ENCODE results near the gene SPATA31D3. TPM values are rescaled to one million over a fixed set of nuclear protein-coding genes. Genes with fewer than 3 reads are reported as not detected.

Gene SPATA31D3
- total and polyA plus RNA-seq, 9 donors = not detected

DNA sequence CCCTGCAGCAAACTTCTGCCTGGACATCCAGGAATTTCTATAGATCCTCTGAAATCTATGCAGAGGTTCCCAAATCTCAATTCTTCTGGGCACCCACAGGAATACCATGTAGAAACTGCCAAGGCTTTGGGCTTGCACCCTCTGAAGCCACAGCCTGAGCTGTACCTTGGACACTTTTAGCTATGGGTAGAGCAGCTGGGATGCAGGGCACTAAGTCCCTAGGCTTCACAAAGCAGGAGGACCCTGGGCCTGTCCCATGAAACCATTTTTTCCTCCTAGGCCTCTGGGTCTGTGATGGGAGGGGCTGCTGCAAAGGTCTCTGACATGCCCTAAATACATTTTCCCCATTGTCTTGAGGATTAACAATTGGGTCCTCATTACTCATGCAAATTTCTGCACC is 12.3 kb downstream of the SPATA31D3 start:
- Histone ChIP-seq H3K9me3 (no peaks in the 10 kb centered on the region), H3K27me3 (no peaks in the 10 kb centered on the region), H3K4me1 (ENCODE audit: insufficient read depth) (no peaks in the 10 kb centered on the region), H3K27ac (no peak overlapping the region), H3K36me3 (no peaks in the 10 kb centered on the region), H3K4me3 (no peak overlapping the region)
- no peak for DNase-seq
- TF ChIP-seq, protein P1, sequence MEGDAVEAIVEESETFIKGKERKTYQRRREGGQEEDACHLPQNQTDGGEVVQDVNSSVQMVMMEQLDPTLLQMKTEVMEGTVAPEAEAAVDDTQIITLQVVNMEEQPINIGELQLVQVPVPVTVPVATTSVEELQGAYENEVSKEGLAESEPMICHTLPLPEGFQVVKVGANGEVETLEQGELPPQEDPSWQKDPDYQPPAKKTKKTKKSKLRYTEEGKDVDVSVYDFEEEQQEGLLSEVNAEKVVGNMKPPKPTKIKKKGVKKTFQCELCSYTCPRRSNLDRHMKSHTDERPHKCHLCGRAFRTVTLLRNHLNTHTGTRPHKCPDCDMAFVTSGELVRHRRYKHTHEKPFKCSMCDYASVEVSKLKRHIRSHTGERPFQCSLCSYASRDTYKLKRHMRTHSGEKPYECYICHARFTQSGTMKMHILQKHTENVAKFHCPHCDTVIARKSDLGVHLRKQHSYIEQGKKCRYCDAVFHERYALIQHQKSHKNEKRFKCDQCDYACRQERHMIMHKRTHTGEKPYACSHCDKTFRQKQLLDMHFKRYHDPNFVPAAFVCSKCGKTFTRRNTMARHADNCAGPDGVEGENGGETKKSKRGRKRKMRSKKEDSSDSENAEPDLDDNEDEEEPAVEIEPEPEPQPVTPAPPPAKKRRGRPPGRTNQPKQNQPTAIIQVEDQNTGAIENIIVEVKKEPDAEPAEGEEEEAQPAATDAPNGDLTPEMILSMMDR (IDR thresholded peaks at IDR 0.05) = no peak
- TF ChIP-seq POLR2A (IDR thresholded peaks at IDR 0.05) (no peak), EP300 (IDR thresholded peaks at IDR 0.05) (no peak)
- intact Hi-C loops (cut with DNase I) = no loop called here

DNA sequence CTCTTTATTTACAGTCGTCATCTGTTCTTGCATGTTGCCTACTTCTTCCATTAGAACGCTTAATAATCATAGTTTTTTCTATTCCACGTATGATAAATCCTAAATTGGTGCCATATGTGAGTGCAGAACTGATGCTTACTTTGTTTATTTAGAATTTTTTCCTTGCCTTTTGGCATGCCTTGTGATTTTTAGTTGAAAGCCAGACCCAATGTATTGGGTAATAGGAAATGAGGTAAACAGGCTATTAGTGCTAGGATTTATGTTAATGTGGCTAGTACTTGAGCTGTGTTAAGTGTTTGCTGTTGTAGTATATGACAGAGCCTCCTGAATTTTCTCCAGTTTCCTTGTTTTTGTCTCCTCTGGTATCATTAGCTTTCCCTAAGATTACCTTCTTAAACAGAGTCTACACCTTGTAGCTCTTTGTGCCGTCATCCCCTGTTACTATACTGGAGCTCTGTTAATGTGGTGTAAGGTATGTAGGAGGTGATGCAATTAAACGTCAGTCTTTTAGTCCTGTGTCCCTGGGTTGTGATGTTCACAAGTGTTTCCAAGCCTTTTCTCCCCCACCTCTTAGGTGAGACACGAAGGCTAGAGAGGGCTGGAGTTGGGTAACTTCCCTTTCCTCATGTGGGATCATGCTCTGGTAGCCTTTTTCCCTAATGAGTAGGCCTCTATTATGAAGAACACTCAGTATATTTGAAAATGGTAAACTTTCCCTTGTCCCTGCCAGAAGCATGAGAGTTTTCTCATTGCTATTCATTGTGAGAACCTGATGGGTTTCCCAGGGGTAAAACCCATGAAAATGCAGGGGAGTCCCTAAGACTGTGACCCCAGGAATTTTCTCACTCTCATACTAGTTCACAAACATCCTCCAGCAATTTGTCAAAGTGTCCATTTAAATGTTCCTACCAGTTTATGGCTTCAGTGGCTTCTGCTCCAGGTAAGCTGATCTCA is 21.2 kb downstream of the SPATA31D3 start:
- H3K27me3 ChIP-seq = no peaks in the 10 kb centered on the region
- intact Hi-C loops (cut with DNase I) = no loop called here
- H3K4me3 ChIP-seq = no peak overlapping the region
- no peaks in the 10 kb centered on the region for H3K4me1 ChIP-seq (ENCODE audit: insufficient read depth)
- TF ChIP-seq POLR2A (IDR thresholded peaks at IDR 0.05) (no peak), EP300 (IDR thresholded peaks at IDR 0.05) (no peak)
- TF ChIP-seq, protein P1 (IDR thresholded peaks at IDR 0.05) = no peak
- no peak for DNase-seq
- H3K27ac ChIP-seq = no peak overlapping the region
- H3K36me3 ChIP-seq = no peaks in the 10 kb centered on the region
- 68 to 77% (median 73%) methylated on average over 6 of the region's 6 CpGs for WGBS, 3 donors
- no peaks in the 10 kb centered on the region for H3K9me3 ChIP-seq

DNA sequence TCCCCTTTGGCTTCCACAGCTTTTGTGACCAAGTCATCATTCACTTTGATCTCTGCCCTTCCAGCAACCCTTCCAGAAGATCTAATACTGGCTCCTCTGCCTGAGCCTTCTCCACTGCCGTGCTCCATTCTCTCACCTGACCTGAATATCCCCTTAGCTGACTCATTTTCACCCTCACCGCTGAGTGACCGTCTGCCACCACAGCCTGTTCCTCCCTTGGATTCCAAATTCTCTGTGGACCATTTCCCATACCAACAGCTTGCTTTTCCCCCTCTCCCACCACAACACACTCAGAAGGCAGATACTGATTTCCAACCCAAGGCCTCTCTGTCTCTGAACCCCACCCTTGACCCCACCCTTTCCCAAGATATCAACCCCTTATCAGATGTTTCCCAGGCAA is 24.7 kb downstream of the SPATA31D3 start:
- intact Hi-C loops (cut with DNase I) = no loop called here
- DNase-seq = no peak
- 88 to 99% (median 93%) methylated on average over 3 of the region's 3 CpGs for WGBS, 3 donors
- no peaks in the 10 kb centered on the region for H3K36me3 ChIP-seq
- no peak overlapping the region for H3K4me3 ChIP-seq
- no peaks in the 10 kb centered on the region for H3K4me1 ChIP-seq (ENCODE audit: insufficient read depth)
- H3K27ac ChIP-seq = no peak overlapping the region
- TF ChIP-seq POLR2A (IDR thresholded peaks at IDR 0.05) (no peak), EP300 (IDR thresholded peaks at IDR 0.05) (no peak)
- TF ChIP-seq, protein P1 (IDR thresholded peaks at IDR 0.05) = no peak
- no peaks in the 10 kb centered on the region for H3K9me3 ChIP-seq
- H3K27me3 ChIP-seq = no peaks in the 10 kb centered on the region

DNA sequence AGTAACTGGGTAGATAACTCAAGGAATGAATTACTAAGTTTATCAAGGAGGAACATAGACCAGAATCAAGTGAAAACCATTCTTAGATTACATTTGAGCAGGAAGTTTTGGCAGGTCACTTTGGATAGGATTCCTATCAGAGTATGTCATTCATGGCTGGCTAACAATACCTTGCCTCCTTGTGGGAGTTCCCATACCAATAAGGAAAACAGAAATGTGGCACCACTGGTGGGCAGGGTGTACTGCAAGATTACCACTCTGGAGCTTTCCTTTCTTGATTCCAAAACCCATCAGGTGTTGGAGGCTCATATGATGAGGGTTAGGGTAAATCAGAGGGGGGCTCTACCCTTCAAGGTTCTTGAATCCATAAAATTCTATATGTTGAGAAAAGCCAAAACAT is 26.7 kb downstream of the SPATA31D3 start:
- TF ChIP-seq, protein P1 (IDR thresholded peaks at IDR 0.05) = no peak
- TF ChIP-seq EP300 (IDR thresholded peaks at IDR 0.05) (no peak), POLR2A (IDR thresholded peaks at IDR 0.05) (no peak)
- Histone ChIP-seq H3K36me3 (no peaks in the 10 kb centered on the region), H3K4me3 (no peak overlapping the region), H3K9me3 (no peaks in the 10 kb centered on the region), H3K27me3 (no peaks in the 10 kb centered on the region), H3K27ac (no peak overlapping the region), H3K4me1 (ENCODE audit: insufficient read depth) (no peaks in the 10 kb centered on the region)
- DNase-seq = no peak
- intact Hi-C loops (cut with DNase I) = no loop called here

Data from ovary (tissue), 9 donors.